Ascending aorta (tissue), 2 donors: ENCODE results near the gene ADM5. TPM values are rescaled to one million over a fixed set of nuclear protein-coding genes. Genes with fewer than 3 reads are reported as not detected.

Experiments
- DNase-seq, 2 donors: peaks; one replicate each; pipeline ENCODE4 v3.0.0-alpha.2; 2019; ENCODE audit warnings: low spot score in 2 of 2
- H3K27ac ChIP-seq, 2 donors: fragments of 200-600 bp; sonication (generic); one replicate each; pipeline ENCODE4 v1.5.1; 2016 to 2017; ENCODE audit warnings: mild to moderate bottlenecking in 1 of 2
- H3K27me3 ChIP-seq: fragments of 200-600 bp; sonication (generic); one replicate; pipeline ENCODE4 v1.5.1; 2017
- H3K36me3 ChIP-seq, 2 donors: fragments of 200-600 bp; sonication (generic); one replicate each; pipeline ENCODE4 v1.5.1; 2016
- H3K4me1 ChIP-seq, 2 donors: fragments of 200-600 bp; sonication (generic); one replicate each; pipeline ENCODE4 v1.5.1; 2016 to 2017; ENCODE audit warnings: mild to moderate bottlenecking in 1 of 2
- H3K4me3 ChIP-seq, 2 donors: fragments of 200-600 bp; sonication (generic); one replicate each; pipeline ENCODE4 v1.5.1; 2016 to 2017; ENCODE audit warnings: mild to moderate bottlenecking in 1 of 2
- H3K9me3 ChIP-seq, 2 donors: fragments of 200-600 bp; sonication (generic); one replicate each; pipeline ENCODE4 v1.5.1; 2016
- CTCF ChIP-seq, 3 experiments: fragments of 200-600 bp in 2 of 3; fragments of 450-650 bp in 1 of 3; sonication (generic) in 2 of 3; IDR thresholded peaks; one replicate each; pipeline ENCODE4 v1.5.1; 2016 to 2019; ENCODE audit warnings: antibody characterized with exemption in 3 of 3, mild to moderate bottlenecking in 1 of 3, moderate library complexity in 1 of 3
- intact Hi-C: fragments of 100-400 bp; cut with DNase I; formaldehyde crosslinking; loops from one replicate; pipeline ENCODE4 v1.15.1; 2023
- total RNA-seq: library from RNA; depleted of rRNA; stranded (reverse); fragments of >200 nt; gene quantifications from one replicate; pipeline ENCODE4 v1.1.0, GENCODE V29; 2016

The ADM5 gene
- 9.8 TPM for total RNA-seq

DNA sequence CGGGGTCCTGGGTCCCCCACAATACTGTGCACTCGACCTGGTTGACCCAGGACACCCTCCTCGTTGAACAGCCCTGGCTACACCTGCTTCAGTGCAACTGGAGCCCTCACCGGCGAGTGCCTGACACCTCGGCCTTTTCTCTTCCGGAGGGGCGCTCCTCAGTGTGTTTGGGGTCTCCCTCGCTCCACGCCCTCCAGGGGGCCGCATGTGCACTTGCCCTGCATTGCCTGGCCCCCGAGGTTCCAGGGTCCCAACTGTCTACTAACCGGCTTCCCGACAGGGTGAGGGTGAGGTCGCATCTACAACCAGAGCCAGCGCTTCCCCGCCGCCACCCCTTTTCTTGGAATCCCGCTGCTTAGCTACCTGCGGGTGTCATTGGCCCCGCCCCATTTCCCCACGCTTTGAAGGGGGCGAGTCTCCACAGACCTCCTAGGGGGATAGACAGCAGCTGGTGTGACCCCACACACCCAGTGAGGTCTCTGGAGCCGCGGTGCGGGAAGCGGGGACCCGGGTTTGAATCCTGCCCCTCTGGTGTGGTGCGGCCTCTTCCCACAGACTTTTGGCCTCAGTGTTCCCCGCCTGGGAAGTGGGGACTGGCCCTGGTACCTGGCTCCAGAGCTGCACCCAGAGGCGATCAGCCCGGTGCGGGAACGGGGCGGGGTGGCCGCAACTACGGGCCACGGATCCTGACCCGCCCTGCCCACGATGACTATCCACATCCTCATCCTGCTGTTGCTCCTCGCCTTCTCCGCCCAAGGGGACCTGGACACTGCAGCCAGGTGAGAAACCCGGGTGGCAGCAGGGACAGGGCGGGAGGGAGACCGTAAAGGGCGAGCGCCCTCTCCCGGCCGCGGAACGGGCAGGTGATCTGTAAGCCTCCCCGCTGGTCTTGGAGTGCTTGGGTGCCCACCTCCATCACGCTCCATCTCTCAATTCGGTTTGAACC is at the start of gene ADM5:
Gene ADM5 (plus strand): TSS at position 462 of the 946 bp plus-strand sequence. CDS start 244 bp downstream, at position 706.
- no peak within 1 kb of the TSS for H3K27ac ChIP-seq
- DNase-seq: no peak
- H3K4me3 ChIP-seq: peak within 1 kb of the TSS; percentile 46 to 65
- intact Hi-C loops: no loop called here
- peaks cover 21 to 37% of the 10 kb centered on the region in 2 donors for H3K36me3 ChIP-seq
- no peaks in the 10 kb centered on the region for H3K9me3 ChIP-seq
- H3K27me3 ChIP-seq: no peaks in the 10 kb centered on the region
- H3K4me1 ChIP-seq: peaks cover 0 to 17% of the 10 kb centered on the region in 2 donors
- TF ChIP-seq CTCF (IDR thresholded peaks at IDR 0.05): peak; percentile 33 to 53 (median 34)

GRCh38 chr19:49640113-49640898 is 49.1 kb upstream of the ADM5 start, which contains the start of gene RRAS:
TSS of gene RRAS (minus strand) at chr19:49640143. CDS start at chr19:49640098, 45 bp downstream.
- Histone ChIP-seq H3K4me1 (peaks cover 20 to 24% of the 10 kb centered on the region in 2 donors), H3K27me3 (no peaks in the 10 kb centered on the region), H3K27ac (peak within 1 kb of the TSS; percentile 99 to 100), H3K4me3 (peak within 1 kb of the TSS; percentile 80 to 87), H3K9me3 (no peaks in the 10 kb centered on the region), H3K36me3 (peaks cover 20% of the 10 kb centered on the region in 2 donors)
- intact Hi-C loops: loop anchor here (1.0 to 5.0 kb wide), 5 partner anchors 37 to 236 kb away; partner anchors contain the start of genes AKT1S1, PRMT1, RPS11 and TBC1D17
- peak; percentile 99 to 100 for DNase-seq
- no peak for TF ChIP-seq CTCF (IDR thresholded peaks at IDR 0.05)

- H3K27me3 ChIP-seq: no peaks in the 10 kb centered on the region
- intact Hi-C loops: loop anchor here (1.0 to 5.0 kb wide), 3 partner anchors 22 to 235 kb away; partner anchors contain the start of genes AKT1S1, RPS11 and TBC1D17
- H3K4me3 ChIP-seq: peak within 1 kb of the TSS; percentile 87 to 96
- H3K36me3 ChIP-seq: peaks cover 15 to 20% of the 10 kb centered on the region in 2 donors
- TF ChIP-seq CTCF (IDR thresholded peaks at IDR 0.05): no peak
- H3K4me1 ChIP-seq: peaks cover 20 to 24% of the 10 kb centered on the region in 2 donors
- peak; percentile 99 to 100 for DNase-seq
- H3K27ac ChIP-seq: peak within 1 kb of the TSS; percentile 99 to 100
- H3K9me3 ChIP-seq: no peaks in the 10 kb centered on the region
Observed at GRCh38 chr19:49641688-49642491, 47.5 kb upstream of the ADM5 start, which contains the start of gene SCAF1. TSS of gene SCAF1 (plus strand) at chr19:49642209. CDS start at chr19:49645027, 2,818 bp downstream.

DNA sequence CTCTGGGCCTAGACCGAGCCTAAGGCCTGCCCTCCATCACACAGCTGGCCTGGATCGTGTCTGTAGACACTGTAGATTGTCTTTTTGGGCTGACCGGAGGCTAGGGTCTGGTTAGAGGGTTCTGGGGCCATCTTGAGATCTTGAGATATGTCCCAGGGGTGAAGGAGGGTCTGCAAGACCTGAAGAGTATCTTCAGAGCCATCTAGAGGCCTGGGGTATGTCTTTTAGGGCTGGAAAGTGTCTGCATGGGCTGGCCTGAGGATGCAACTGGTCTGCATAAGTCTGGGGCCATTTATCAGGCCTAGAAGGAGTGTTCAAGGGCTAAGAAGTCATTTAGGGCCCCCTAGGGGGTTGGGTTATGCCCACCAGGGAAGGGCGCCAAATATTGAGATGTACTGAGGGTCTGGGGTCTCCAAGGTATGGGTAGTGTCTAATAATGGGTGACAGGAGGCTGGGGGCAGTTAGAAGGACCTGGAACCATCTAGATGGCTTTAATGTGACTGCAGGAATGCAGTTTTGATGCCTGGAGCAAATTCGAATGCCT is 46.8 kb upstream of the ADM5 start:
- Histone ChIP-seq H3K9me3 (no peaks in the 10 kb centered on the region), H3K27ac (peak overlapping the region; percentile 89 to 95), H3K4me1 (peaks cover 20 to 21% of the 10 kb centered on the region in 2 donors), H3K4me3 (peak overlapping the region; percentile 87 to 96), H3K27me3 (no peaks in the 10 kb centered on the region), H3K36me3 (peaks cover 19 to 27% of the 10 kb centered on the region in 2 donors)
- TF ChIP-seq CTCF (IDR thresholded peaks at IDR 0.05): no peak
- intact Hi-C loops: loop anchor here (1.0 to 5.0 kb wide), 2 partner anchors 22 to 145 kb away; partner anchors contain the start of gene RPS11
- no peak for DNase-seq
